H9 (cell line): ENCODE results near the gene OR6K3. TPM values are rescaled to one million over a fixed set of nuclear protein-coding genes. Genes with fewer than 3 reads are reported as not detected.

Experiments
- DNase-seq: peaks from one replicate; pipeline ENCODE4 v3.0.0-alpha.2; 2017
- H2AFZ ChIP-seq: one replicate; pipeline ENCODE4 v1.6.1; 2013; ENCODE audit warnings: mild to moderate bottlenecking, low read length, control low read depth, moderate library complexity
- H2AK5ac ChIP-seq: 2 replicates; pipeline ENCODE4 v1.6.1; 2013; ENCODE audit warnings: low read length, control low read depth, mixed read lengths; ENCODE audit not compliant: insufficient read length
- H2BK120ac ChIP-seq: one replicate; pipeline ENCODE4 v1.6.1; 2013; ENCODE audit warnings: low read depth, mild to moderate bottlenecking, low read length, control low read depth, inconsistent platforms; ENCODE audit not compliant: poor library complexity, severe bottlenecking
- H2BK12ac ChIP-seq: 2 replicates; pipeline ENCODE4 v1.6.1; 2013; ENCODE audit warnings: low read length, control low read depth, mixed read lengths, low read depth; ENCODE audit not compliant: insufficient read length
- H2BK15ac ChIP-seq: 2 replicates; pipeline ENCODE4 v1.6.1; 2013; ENCODE audit warnings: low read depth, low read length, control low read depth
- H2BK20ac ChIP-seq: one replicate; pipeline ENCODE4 v1.6.1; 2013; ENCODE audit warnings: low read depth, mild to moderate bottlenecking, low read length, control low read depth, inconsistent platforms; ENCODE audit not compliant: poor library complexity, severe bottlenecking
- H2BK5ac ChIP-seq: 2 replicates; pipeline ENCODE4 v1.6.1; 2013; ENCODE audit warnings: low read length, control low read depth, mixed read lengths; ENCODE audit not compliant: insufficient read length
- H3K14ac ChIP-seq: 2 replicates; pipeline ENCODE4 v1.6.1; 2013; ENCODE audit warnings: low read length, control low read depth; ENCODE audit not compliant: insufficient read depth
- H3K18ac ChIP-seq: 2 replicates; pipeline ENCODE4 v1.6.1; 2013; ENCODE audit warnings: low read depth, mild to moderate bottlenecking, mixed read lengths, low read length, control low read depth; ENCODE audit not compliant: insufficient read length
- H3K23ac ChIP-seq: 2 replicates; pipeline ENCODE4 v1.6.1; 2013; ENCODE audit warnings: low read length, control low read depth, mixed read lengths, low read depth; ENCODE audit not compliant: insufficient read length
- H3K23me2 ChIP-seq: 2 replicates; pipeline ENCODE4 v1.6.1; 2013; ENCODE audit warnings: low read depth, mild to moderate bottlenecking, mixed read lengths, low read length, control low read depth; ENCODE audit not compliant: insufficient read length, poor library complexity, severe bottlenecking
- H3K27ac ChIP-seq: 2 replicates; pipeline ENCODE4 v1.5.1; 2013; ENCODE audit warnings: low read length, control low read depth, mixed read lengths, low read depth; ENCODE audit not compliant: insufficient read length
- H3K27me3 ChIP-seq: 2 replicates; pipeline ENCODE4 v1.6.1; 2013; ENCODE audit warnings: low read length, control low read depth, inconsistent platforms; ENCODE audit not compliant: insufficient read depth
- H3K4ac ChIP-seq: 2 replicates; pipeline ENCODE4 v1.6.1; 2013; ENCODE audit warnings: low read depth, mild to moderate bottlenecking, control low read depth, inconsistent platforms, low read length, moderate library complexity
- H3K4me1 ChIP-seq: 2 replicates; pipeline ENCODE4 v1.6.1; 2013; ENCODE audit warnings: low read length, control low read depth, inconsistent platforms; ENCODE audit not compliant: insufficient read depth
- H3K4me2 ChIP-seq: 2 replicates; pipeline ENCODE4 v1.6.1; 2013; ENCODE audit warnings: low read length, control low read depth, mixed read lengths; ENCODE audit not compliant: insufficient read length, insufficient read depth
- H3K56ac ChIP-seq: 2 replicates; pipeline ENCODE4 v1.6.1; 2013; ENCODE audit warnings: low read depth, mild to moderate bottlenecking, mixed read lengths, low read length, control low read depth; ENCODE audit not compliant: insufficient read length
- H3K79me1 ChIP-seq: 2 replicates; pipeline ENCODE4 v1.6.1; 2013; ENCODE audit warnings: low read depth, mild to moderate bottlenecking, moderate library complexity, low read length, control low read depth, inconsistent platforms; ENCODE audit not compliant: insufficient read depth, poor library complexity, severe bottlenecking
- H3K79me2 ChIP-seq: 2 replicates; pipeline ENCODE4 v1.6.1; 2013; ENCODE audit warnings: low read length, control low read depth, inconsistent platforms; ENCODE audit not compliant: insufficient read depth
- H3K9ac ChIP-seq: 2 replicates; pipeline ENCODE4 v1.6.1; 2013; ENCODE audit warnings: low read length, control low read depth, mixed read lengths; ENCODE audit not compliant: insufficient read length; ENCODE audit errors: extremely low read depth
- H3K9me3 ChIP-seq: one replicate; pipeline ENCODE4 v1.6.1; 2013; ENCODE audit warnings: low read depth, low read length, inconsistent platforms; ENCODE audit not compliant: control insufficient read depth
- H3T11ph ChIP-seq: one replicate; pipeline ENCODE4 v1.6.1; 2013; ENCODE audit warnings: mild to moderate bottlenecking, low read length, control low read depth, inconsistent platforms
- H4K20me1 ChIP-seq: one replicate; pipeline ENCODE4 v1.6.1; 2013; ENCODE audit not compliant: control insufficient read depth, insufficient read length, insufficient read depth
- H4K5ac ChIP-seq: 2 replicates; pipeline ENCODE4 v1.6.1; 2013; ENCODE audit warnings: low read depth, mild to moderate bottlenecking, mixed read lengths, low read length, control low read depth; ENCODE audit not compliant: insufficient read length
- H4K8ac ChIP-seq: replicated peaks from 2 replicates; pipeline ENCODE4 v1.6.1; 2013; ENCODE audit warnings: low read length, control low read depth, mixed read lengths, low read depth; ENCODE audit not compliant: insufficient read length
- H4K91ac ChIP-seq: 2 replicates; pipeline ENCODE4 v1.6.1; 2013; ENCODE audit warnings: low read depth, mild to moderate bottlenecking, moderate library complexity, mixed read lengths, low read length, control low read depth; ENCODE audit not compliant: insufficient read length
- H3K27ac Mint-ChIP-seq, 3 experiments: 2 replicates in 2 of 3; 3 replicates in 1 of 3; pipeline ENCODE4 v1.8.0; 2020 to 2021; ENCODE audit warnings: mixed read lengths in 3 of 3, mild to moderate bottlenecking in 1 of 3, moderate library complexity in 1 of 3
- H3K27me3 Mint-ChIP-seq: 2 replicates; pipeline ENCODE4 v1.8.0; 2021; ENCODE audit warnings: low read depth, mild to moderate bottlenecking, moderate library complexity, mixed read lengths
- H3K36me3 Mint-ChIP-seq, 3 experiments: 2 replicates in 2 of 3; 3 replicates in 1 of 3; pipeline ENCODE4 v1.8.0; 2020 to 2021; ENCODE audit warnings: low read depth in 3 of 3, mixed read lengths in 3 of 3; ENCODE audit not compliant: insufficient read depth in 1 of 3
- H3K4me1 Mint-ChIP-seq, 2 experiments: 2 replicates each; pipeline ENCODE4 v1.8.0; 2020; ENCODE audit warnings: mixed read lengths in 2 of 2
- H3K4me3 Mint-ChIP-seq, 2 experiments: 2 replicates in 1 of 2; 3 replicates in 1 of 2; pipeline ENCODE4 v1.8.0; 2020 to 2021; ENCODE audit warnings: mild to moderate bottlenecking in 2 of 2, mixed read lengths in 2 of 2, moderate library complexity in 1 of 2
- H3K9me3 Mint-ChIP-seq, 2 experiments: 2 replicates in 1 of 2; 3 replicates in 1 of 2; pipeline ENCODE4 v1.8.0; 2020; ENCODE audit warnings: mild to moderate bottlenecking in 2 of 2, mixed read lengths in 2 of 2, moderate library complexity in 1 of 2
- WGBS: extraction: QIAGEN DNeasy Blood & Tissue Kit; methylation state at CpG from one replicate; pipeline ENCODE4 v1.1.7; 2013; ENCODE audit warnings: missing lambda C conversion rate, low lambda C conversion rate, mixed read lengths; ENCODE audit not compliant: insufficient read length; ENCODE audit errors: extremely low coverage; 5-methylcytosine and 5-hydroxymethylcytosine counted together
- total RNA-seq: library from RNA; stranded (reverse); gene quantifications from 2 replicates; pipeline ENCODE4 v1.2.1, GENCODE V29; 2021
- TF ChIP-seq, protein P1 (sequence below): fragments of 200-600 bp; sonication (generic); conservative IDR thresholded peaks from 3 replicates; pipeline ENCODE4 v1.8.0; 2021; ENCODE audit warnings: antibody characterized with exemption, mild to moderate bottlenecking

Gene OR6K3
- total RNA-seq, 1 experiment from 2014 or later, result not detected

DNA sequence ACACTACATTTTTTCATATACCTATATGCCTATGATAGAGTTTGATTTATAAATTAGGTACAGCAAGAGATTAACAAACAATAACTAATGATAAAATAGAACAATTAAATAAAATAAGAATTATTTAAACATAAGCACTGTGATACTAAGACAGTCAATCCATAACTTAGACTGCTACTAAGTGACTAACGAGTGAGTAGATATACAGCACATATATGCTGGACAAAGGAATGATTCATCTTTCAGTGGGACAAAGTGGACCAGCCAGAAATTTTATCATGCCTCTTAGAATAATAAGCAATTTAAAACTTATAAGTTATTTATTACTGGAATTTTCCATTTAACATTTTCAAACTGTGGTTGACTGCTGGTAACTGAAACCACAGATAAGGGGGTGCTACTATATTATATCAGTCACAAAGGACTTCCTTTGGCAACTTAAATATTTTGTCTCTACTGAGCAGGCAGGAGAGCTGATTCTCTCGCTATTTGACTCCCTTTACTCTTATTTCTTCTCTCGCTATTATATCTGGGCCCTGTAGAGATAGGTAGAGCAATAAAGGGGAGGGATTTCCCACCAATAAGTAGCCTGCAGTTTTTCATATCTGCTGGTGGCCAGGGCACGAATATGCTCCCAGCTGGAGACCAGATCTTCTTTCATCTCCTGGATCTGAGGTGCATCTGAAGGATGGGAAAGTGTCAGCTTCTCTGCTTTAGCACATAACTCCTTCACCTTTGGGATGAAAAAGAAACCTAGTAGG lies 44.8 kb downstream of the OR6K3 start:
- TF ChIP-seq, protein P1, sequence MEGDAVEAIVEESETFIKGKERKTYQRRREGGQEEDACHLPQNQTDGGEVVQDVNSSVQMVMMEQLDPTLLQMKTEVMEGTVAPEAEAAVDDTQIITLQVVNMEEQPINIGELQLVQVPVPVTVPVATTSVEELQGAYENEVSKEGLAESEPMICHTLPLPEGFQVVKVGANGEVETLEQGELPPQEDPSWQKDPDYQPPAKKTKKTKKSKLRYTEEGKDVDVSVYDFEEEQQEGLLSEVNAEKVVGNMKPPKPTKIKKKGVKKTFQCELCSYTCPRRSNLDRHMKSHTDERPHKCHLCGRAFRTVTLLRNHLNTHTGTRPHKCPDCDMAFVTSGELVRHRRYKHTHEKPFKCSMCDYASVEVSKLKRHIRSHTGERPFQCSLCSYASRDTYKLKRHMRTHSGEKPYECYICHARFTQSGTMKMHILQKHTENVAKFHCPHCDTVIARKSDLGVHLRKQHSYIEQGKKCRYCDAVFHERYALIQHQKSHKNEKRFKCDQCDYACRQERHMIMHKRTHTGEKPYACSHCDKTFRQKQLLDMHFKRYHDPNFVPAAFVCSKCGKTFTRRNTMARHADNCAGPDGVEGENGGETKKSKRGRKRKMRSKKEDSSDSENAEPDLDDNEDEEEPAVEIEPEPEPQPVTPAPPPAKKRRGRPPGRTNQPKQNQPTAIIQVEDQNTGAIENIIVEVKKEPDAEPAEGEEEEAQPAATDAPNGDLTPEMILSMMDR, result no peak
- H4K5ac ChIP-seq, result no peak overlapping the region
- H3K23me2 ChIP-seq, result no peaks in the 10 kb centered on the region
- no peaks in the 10 kb centered on the region for H3K27me3 ChIP-seq
- H3K14ac ChIP-seq, result no peak overlapping the region
- H4K20me1 ChIP-seq, result no peaks in the 10 kb centered on the region
- WGBS, result no CpG with 5 or more reads among the region's 4 CpGs
- H3K27ac ChIP-seq, result no peak overlapping the region
- H3K4me2 ChIP-seq, result no peak overlapping the region
- H3K56ac ChIP-seq, result no peak overlapping the region
- no peak overlapping the region for H4K91ac ChIP-seq
- no peak overlapping the region for H2BK120ac ChIP-seq
- no peak overlapping the region for H2BK20ac ChIP-seq
- no peak overlapping the region for H3K23ac ChIP-seq
- no peak overlapping the region for H3K4me3 Mint-ChIP-seq
- H3K4ac ChIP-seq, result no peak overlapping the region
- no peaks in the 10 kb centered on the region for H3K4me1 Mint-ChIP-seq
- H3K18ac ChIP-seq, result no peak overlapping the region
- no peak overlapping the region for H2BK5ac ChIP-seq
- H3T11ph ChIP-seq, result no peak overlapping the region
- no peaks in the 10 kb centered on the region; a peak in 1 of 5 replicates for H3K9me3 Mint-ChIP-seq
- H3K27me3 Mint-ChIP-seq, result peaks cover 1% of the 10 kb centered on the region
- no peaks in the 10 kb centered on the region for H3K79me1 ChIP-seq
- H2BK12ac ChIP-seq, result no peak overlapping the region
- no peaks in the 10 kb centered on the region for H3K4me1 ChIP-seq
- DNase-seq, result no peak
- H3K9ac ChIP-seq, result no peak overlapping the region
- no peak overlapping the region for H3K27ac Mint-ChIP-seq
- H2AK5ac ChIP-seq, result no peak overlapping the region
- no peak overlapping the region for H2AFZ ChIP-seq
- H2BK15ac ChIP-seq, result no peak overlapping the region
- H3K36me3 Mint-ChIP-seq, result no peaks in the 10 kb centered on the region
- H4K8ac ChIP-seq, result no peak overlapping the region
- no peaks in the 10 kb centered on the region for H3K9me3 ChIP-seq
- no peaks in the 10 kb centered on the region for H3K79me2 ChIP-seq
